ENCODE data around the gene TRMT2A.

DNA sequence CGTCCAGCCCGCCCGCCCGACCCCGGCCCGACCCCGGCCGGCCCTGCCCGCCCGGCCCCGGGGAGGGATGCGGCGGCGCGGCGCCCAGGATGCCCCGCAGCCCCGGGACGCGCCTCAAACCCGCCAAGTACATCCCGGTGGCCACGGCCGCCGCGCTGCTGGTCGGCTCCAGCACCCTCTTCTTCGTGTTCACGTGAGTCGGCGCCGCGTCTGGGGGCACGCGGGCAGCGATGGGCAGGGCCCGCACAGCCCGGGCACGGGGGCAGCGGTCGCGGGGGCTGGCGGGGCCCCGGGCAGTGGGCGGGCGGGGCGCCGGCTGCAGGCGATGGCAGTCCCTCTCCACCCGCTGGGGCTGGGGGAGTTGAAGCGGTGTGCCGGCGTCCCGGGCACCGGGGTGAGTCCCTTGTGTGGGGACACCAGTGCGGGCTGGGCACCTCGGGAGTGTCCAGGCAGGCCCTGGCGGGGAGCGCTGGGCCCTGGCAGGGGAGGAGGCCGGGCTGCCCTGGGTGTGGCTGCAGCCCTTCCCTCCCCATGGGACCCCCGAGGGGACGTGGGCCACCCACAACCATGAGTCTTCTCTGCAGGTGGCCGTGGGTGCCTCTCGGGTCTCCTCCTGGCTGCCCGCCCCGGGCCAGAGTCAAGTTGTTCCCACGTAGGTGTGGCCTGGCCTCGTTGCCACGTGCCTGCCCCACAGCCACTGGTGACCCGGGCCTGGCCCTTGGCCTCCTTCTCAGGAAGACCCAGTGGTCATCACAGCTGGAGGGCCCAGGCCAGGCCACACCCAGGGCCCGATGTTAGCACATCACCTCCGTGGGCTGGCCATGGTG, 15.0 kb upstream of the TRMT2A start:
- no peak for TF ChIP-seq CTCF (optimal IDR thresholded peaks at IDR 0.05 in 1 of 3, IDR thresholded peaks at IDR 0.05 in 1 of 3, conservative IDR thresholded peaks at IDR 0.05 in 1 of 3; ENCODE audit: extremely low read depth in 1 of 3, insufficient read depth in 2 of 3, low read length in 3 of 3)
- no peak for TF ChIP-seq EZH2 (IDR thresholded peaks at IDR 0.05; ENCODE audit: low read length)

All from keratinocyte (primary cell).